Measurements from ENCODE around the gene ZWINT. TPM values are rescaled to one million over a fixed set of nuclear protein-coding genes. Genes with fewer than 3 reads are reported as not detected.

Gene ZWINT
- polyA plus RNA-seq, 4 donors, result 5.1 to 45.5 (median 22.5) TPM

DNA sequence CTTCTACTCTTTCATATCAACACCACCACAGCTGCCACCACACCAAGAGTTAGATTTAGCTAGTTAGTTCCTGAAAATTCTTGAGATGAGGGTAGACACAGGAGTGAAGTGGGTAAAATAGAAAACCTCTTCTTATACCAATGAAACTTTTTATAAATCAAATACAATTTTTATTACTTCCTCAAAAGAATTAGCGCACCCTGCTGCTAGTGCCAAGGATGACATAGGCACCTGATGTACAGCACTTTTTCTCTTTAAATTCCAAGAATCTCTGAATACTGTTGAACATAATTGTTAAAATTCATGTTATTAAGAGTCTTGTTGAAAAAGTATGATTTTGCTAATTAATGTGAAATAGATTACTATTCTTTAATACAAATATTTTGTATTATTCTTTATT lies 11.4 kb downstream of the ZWINT start:
- no peak for FAIRE-seq
- WGBS, 3 donors, result 53 to 81% (median 79%) methylated on average over 1 of the region's 1 CpG

DNA sequence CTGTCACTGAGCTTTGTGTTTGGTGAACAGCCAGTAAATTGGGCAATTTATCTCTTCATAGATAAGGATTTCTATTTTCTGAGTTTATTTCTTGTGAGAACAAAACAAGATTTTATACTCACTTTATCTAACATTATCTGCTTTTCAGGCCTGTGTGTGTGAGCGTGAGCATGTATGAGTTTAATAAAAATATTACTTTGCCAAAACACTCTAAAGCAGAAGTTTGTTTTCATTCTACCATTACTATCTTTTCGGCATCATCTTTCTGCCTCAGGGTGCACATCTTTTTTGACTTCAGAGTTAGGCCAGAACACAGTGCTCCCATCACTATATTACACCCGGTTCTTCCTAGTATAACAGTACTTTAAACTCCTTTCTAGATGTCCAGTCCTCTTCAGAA lies 13.0 kb downstream of the ZWINT start:
- no peak for FAIRE-seq
- Histone ChIP-seq H3K4me1 (ENCODE audit: control insufficient read depth in 3 of 3, insufficient read depth in 2 of 3, low read depth in 1 of 3, low read length in 2 of 3) (no peaks in the 10 kb centered on the region), H3K36me3 (ENCODE audit: control insufficient read depth in 3 of 3, insufficient read depth in 2 of 3, low read depth in 1 of 3, low read length in 3 of 3) (no peaks in the 10 kb centered on the region), H3K27ac (ENCODE audit: low read depth in 1 of 3, low read length in 2 of 3) (no peak overlapping the region), H3K9me3 (ENCODE audit: control insufficient read depth in 2 of 2, insufficient read depth in 1 of 2, low read depth in 1 of 2, low read length in 1 of 2) (no peaks in the 10 kb centered on the region), H3K27me3 (ENCODE audit: control insufficient read depth in 3 of 3, insufficient read depth in 3 of 3, low read length in 3 of 3) (no peaks in the 10 kb centered on the region), H3K4me3 (ENCODE audit: low read depth in 1 of 3, low read length in 3 of 3) (no peak overlapping the region)
- 83 to 89% (median 85%) methylated on average over 3 of the region's 3 CpGs for WGBS, 3 donors
- DNase-seq, result no peak

More for the DNA sequence above, 11.4 kb downstream of the ZWINT start:
- H3K27ac ChIP-seq (ENCODE audit: low read depth in 1 of 3, low read length in 2 of 3), result no peak overlapping the region
- no peak overlapping the region for H3K4me3 ChIP-seq (ENCODE audit: low read depth in 1 of 3, low read length in 3 of 3)
- H3K27me3 ChIP-seq (ENCODE audit: control insufficient read depth in 3 of 3, insufficient read depth in 3 of 3, low read length in 3 of 3), result no peaks in the 10 kb centered on the region
- no peaks in the 10 kb centered on the region for H3K4me1 ChIP-seq (ENCODE audit: control insufficient read depth in 3 of 3, insufficient read depth in 2 of 3, low read depth in 1 of 3, low read length in 2 of 3)
- H3K36me3 ChIP-seq (ENCODE audit: control insufficient read depth in 3 of 3, insufficient read depth in 2 of 3, low read depth in 1 of 3, low read length in 3 of 3), result no peaks in the 10 kb centered on the region
- no peak for DNase-seq
- H3K9me3 ChIP-seq (ENCODE audit: control insufficient read depth in 2 of 2, insufficient read depth in 1 of 2, low read depth in 1 of 2, low read length in 1 of 2), result no peaks in the 10 kb centered on the region

DNA sequence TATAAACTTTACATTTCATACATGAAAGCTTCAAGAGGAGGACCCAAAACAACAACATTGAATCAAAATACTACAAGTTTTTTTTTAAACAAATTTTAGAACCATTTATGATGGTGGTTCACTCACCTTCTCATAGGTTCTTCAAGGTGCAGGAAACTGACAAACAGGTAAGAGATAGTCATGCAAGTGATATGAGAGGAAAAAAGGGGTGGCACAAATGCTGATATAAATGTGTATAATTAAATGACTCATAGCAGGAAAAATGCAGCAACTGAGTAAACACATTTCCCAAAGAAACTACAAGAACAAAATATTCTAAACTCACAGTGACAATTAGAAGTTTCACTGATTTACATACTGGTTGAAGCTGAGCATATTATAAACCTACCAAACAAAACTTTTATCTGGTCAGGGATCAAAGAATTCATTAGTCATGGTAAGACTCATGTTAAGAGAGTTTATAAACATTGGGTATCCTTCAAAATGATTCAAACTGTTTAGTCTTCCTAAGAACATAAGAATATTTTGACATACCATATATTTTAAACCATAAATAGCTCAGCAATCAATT lies 14.1 kb downstream of the ZWINT start:
- Histone ChIP-seq H3K27me3 (ENCODE audit: control insufficient read depth in 3 of 3, insufficient read depth in 3 of 3, low read length in 3 of 3) (no peaks in the 10 kb centered on the region), H3K36me3 (ENCODE audit: control insufficient read depth in 3 of 3, insufficient read depth in 2 of 3, low read depth in 1 of 3, low read length in 3 of 3) (no peaks in the 10 kb centered on the region), H3K9me3 (ENCODE audit: control insufficient read depth in 2 of 2, insufficient read depth in 1 of 2, low read depth in 1 of 2, low read length in 1 of 2) (no peaks in the 10 kb centered on the region), H3K4me1 (ENCODE audit: control insufficient read depth in 3 of 3, insufficient read depth in 2 of 3, low read depth in 1 of 3, low read length in 2 of 3) (no peaks in the 10 kb centered on the region), H3K4me3 (ENCODE audit: low read depth in 1 of 3, low read length in 3 of 3) (no peak overlapping the region), H3K27ac (ENCODE audit: low read depth in 1 of 3, low read length in 2 of 3) (no peak overlapping the region)
- no peak for DNase-seq
- FAIRE-seq, result no peak

- FAIRE-seq (no peak), DNase-seq (no peak)
- Histone ChIP-seq H3K9me3 (ENCODE audit: control insufficient read depth in 2 of 2, insufficient read depth in 1 of 2, low read depth in 1 of 2, low read length in 1 of 2) (no peaks in the 10 kb centered on the region), H3K27me3 (ENCODE audit: control insufficient read depth in 3 of 3, insufficient read depth in 3 of 3, low read length in 3 of 3) (no peaks in the 10 kb centered on the region), H3K4me3 (ENCODE audit: low read depth in 1 of 3, low read length in 3 of 3) (no peak overlapping the region), H3K4me1 (ENCODE audit: control insufficient read depth in 3 of 3, insufficient read depth in 2 of 3, low read depth in 1 of 3, low read length in 2 of 3) (no peaks in the 10 kb centered on the region), H3K27ac (ENCODE audit: low read depth in 1 of 3, low read length in 2 of 3) (no peak overlapping the region), H3K36me3 (ENCODE audit: control insufficient read depth in 3 of 3, insufficient read depth in 2 of 3, low read depth in 1 of 3, low read length in 3 of 3) (no peaks in the 10 kb centered on the region)
- WGBS, 3 donors, result 81 to 87% (median 85%) methylated on average over 1 of the region's 1 CpG
Observed at GRCh38 chr10:56341612-56342011, 19.4 kb downstream of the ZWINT start.

DNA sequence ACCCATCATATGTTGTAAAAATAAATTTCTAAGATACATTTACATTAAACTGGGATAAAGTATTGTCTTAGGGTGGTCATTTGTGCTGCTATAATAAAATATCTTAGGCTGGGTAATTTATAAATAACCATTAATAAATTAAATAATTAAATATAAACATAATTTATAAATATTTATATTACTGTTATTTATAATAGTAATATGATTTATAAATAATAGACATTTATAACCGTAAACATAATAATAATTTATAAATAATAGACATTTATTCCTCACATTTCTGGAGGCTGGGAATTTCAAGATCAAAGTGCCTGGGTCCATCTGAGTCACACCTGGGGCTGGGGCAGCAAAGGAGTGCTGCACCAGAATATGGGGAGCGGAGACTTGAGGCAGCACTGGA lies 31.1 kb downstream of the ZWINT start:
- Histone ChIP-seq H3K27ac (ENCODE audit: low read depth in 1 of 3, low read length in 2 of 3) (no peak overlapping the region), H3K4me1 (ENCODE audit: control insufficient read depth in 3 of 3, insufficient read depth in 2 of 3, low read depth in 1 of 3, low read length in 2 of 3) (no peaks in the 10 kb centered on the region), H3K4me3 (ENCODE audit: low read depth in 1 of 3, low read length in 3 of 3) (no peak overlapping the region), H3K9me3 (ENCODE audit: control insufficient read depth in 2 of 2, insufficient read depth in 1 of 2, low read depth in 1 of 2, low read length in 1 of 2) (no peaks in the 10 kb centered on the region), H3K36me3 (ENCODE audit: control insufficient read depth in 3 of 3, insufficient read depth in 2 of 3, low read depth in 1 of 3, low read length in 3 of 3) (no peaks in the 10 kb centered on the region), H3K27me3 (ENCODE audit: control insufficient read depth in 3 of 3, insufficient read depth in 3 of 3, low read length in 3 of 3) (no peaks in the 10 kb centered on the region)
- 91 to 95% (median 94%) methylated on average over 2 of the region's 2 CpGs for WGBS, 3 donors
- DNase-seq (no peak), FAIRE-seq (no peak)

- 63 to 71% (median 71%) methylated on average over 3 of the region's 3 CpGs for WGBS, 3 donors
- Histone ChIP-seq H3K27me3 (ENCODE audit: control insufficient read depth in 3 of 3, insufficient read depth in 3 of 3, low read length in 3 of 3) (no peaks in the 10 kb centered on the region), H3K4me1 (ENCODE audit: control insufficient read depth in 3 of 3, insufficient read depth in 2 of 3, low read depth in 1 of 3, low read length in 2 of 3) (no peaks in the 10 kb centered on the region), H3K9me3 (ENCODE audit: control insufficient read depth in 2 of 2, insufficient read depth in 1 of 2, low read depth in 1 of 2, low read length in 1 of 2) (no peaks in the 10 kb centered on the region), H3K36me3 (ENCODE audit: control insufficient read depth in 3 of 3, insufficient read depth in 2 of 3, low read depth in 1 of 3, low read length in 3 of 3) (no peaks in the 10 kb centered on the region), H3K27ac (ENCODE audit: low read depth in 1 of 3, low read length in 2 of 3) (no peak overlapping the region), H3K4me3 (ENCODE audit: low read depth in 1 of 3, low read length in 3 of 3) (no peak overlapping the region)
- no peak for FAIRE-seq
- no peak for DNase-seq
Observed at GRCh38 chr10:56327118-56327517, 33.9 kb downstream of the ZWINT start.

GRCh38 chr10:56319386-56319785 lies 41.7 kb downstream of the ZWINT start:
- H3K9me3 ChIP-seq (ENCODE audit: control insufficient read depth in 2 of 2, insufficient read depth in 1 of 2, low read depth in 1 of 2, low read length in 1 of 2), result peaks cover 0 to 9% of the 10 kb centered on the region in 2 donors
- no peak overlapping the region for H3K27ac ChIP-seq (ENCODE audit: low read depth in 1 of 3, low read length in 2 of 3)
- H3K27me3 ChIP-seq (ENCODE audit: control insufficient read depth in 3 of 3, insufficient read depth in 3 of 3, low read length in 3 of 3), result no peaks in the 10 kb centered on the region
- DNase-seq (no peak), FAIRE-seq (no peak)
- no peaks in the 10 kb centered on the region for H3K36me3 ChIP-seq (ENCODE audit: control insufficient read depth in 3 of 3, insufficient read depth in 2 of 3, low read depth in 1 of 3, low read length in 3 of 3)
- no peaks in the 10 kb centered on the region for H3K4me1 ChIP-seq (ENCODE audit: control insufficient read depth in 3 of 3, insufficient read depth in 2 of 3, low read depth in 1 of 3, low read length in 2 of 3)
- H3K4me3 ChIP-seq (ENCODE audit: low read depth in 1 of 3, low read length in 3 of 3), result no peak overlapping the region

GRCh38 chr10:56318816-56319215 lies 42.2 kb downstream of the ZWINT start:
- Histone ChIP-seq H3K4me1 (ENCODE audit: control insufficient read depth in 3 of 3, insufficient read depth in 2 of 3, low read depth in 1 of 3, low read length in 2 of 3) (no peaks in the 10 kb centered on the region), H3K27me3 (ENCODE audit: control insufficient read depth in 3 of 3, insufficient read depth in 3 of 3, low read length in 3 of 3) (no peaks in the 10 kb centered on the region), H3K9me3 (ENCODE audit: control insufficient read depth in 2 of 2, insufficient read depth in 1 of 2, low read depth in 1 of 2, low read length in 1 of 2) (peaks cover 0 to 9% of the 10 kb centered on the region in 2 donors), H3K36me3 (ENCODE audit: control insufficient read depth in 3 of 3, insufficient read depth in 2 of 3, low read depth in 1 of 3, low read length in 3 of 3) (no peaks in the 10 kb centered on the region), H3K4me3 (ENCODE audit: low read depth in 1 of 3, low read length in 3 of 3) (no peak overlapping the region), H3K27ac (ENCODE audit: low read depth in 1 of 3, low read length in 2 of 3) (no peak overlapping the region)
- DNase-seq (no peak), FAIRE-seq (no peak)
- WGBS, 3 donors, result 56 to 62% (median 60%) methylated on average over 2 of the region's 2 CpGs

GRCh38 chr10:56317603-56318002 lies 43.5 kb downstream of the ZWINT start:
- Histone ChIP-seq H3K4me1 (ENCODE audit: control insufficient read depth in 3 of 3, insufficient read depth in 2 of 3, low read depth in 1 of 3, low read length in 2 of 3) (no peaks in the 10 kb centered on the region), H3K27ac (ENCODE audit: low read depth in 1 of 3, low read length in 2 of 3) (no peak overlapping the region), H3K27me3 (ENCODE audit: control insufficient read depth in 3 of 3, insufficient read depth in 3 of 3, low read length in 3 of 3) (no peaks in the 10 kb centered on the region), H3K36me3 (ENCODE audit: control insufficient read depth in 3 of 3, insufficient read depth in 2 of 3, low read depth in 1 of 3, low read length in 3 of 3) (no peaks in the 10 kb centered on the region), H3K4me3 (ENCODE audit: low read depth in 1 of 3, low read length in 3 of 3) (no peak overlapping the region), H3K9me3 (ENCODE audit: control insufficient read depth in 2 of 2, insufficient read depth in 1 of 2, low read depth in 1 of 2, low read length in 1 of 2) (peaks cover 0 to 9% of the 10 kb centered on the region in 2 donors)
- FAIRE-seq (no peak), DNase-seq (no peak)
- WGBS, 3 donors, result 65 to 85% (median 80%) methylated on average over 3 of the region's 3 CpGs
